NB4 (cell line): Measurements from ENCODE around the gene ANAPC15.

Experiments
- CTCF ChIP-seq: IDR thresholded peaks from one replicate; pipeline ENCODE4 v1.5.1; 2012; ENCODE audit warnings: low read depth, low read length
- POLR2A ChIP-seq: IDR thresholded peaks from 2 replicates; pipeline ENCODE4 v1.6.1; 2011; ENCODE audit warnings: mild to moderate bottlenecking; ENCODE audit not compliant: insufficient read length; ENCODE audit errors: extremely low read depth

GRCh38 chr11:72084076-72084475, 28.4 kb downstream of the ANAPC15 start:
- TF ChIP-seq CTCF = no peak
- no peak for TF ChIP-seq POLR2A
